ENCODE measurements around the gene CPLANE2.
"Not testable (repeated sequence)": the region's sequence is repeated elsewhere in the genome, so short reads cannot be mapped to it uniquely, and the experiment has no call there.

The CPLANE2 gene

GRCh38 chr1:16236511-16237342 is at the start of gene CPLANE2:
Gene CPLANE2 (minus strand): TSS chr1:16237183. CDS start chr1:16236742, 441 bp downstream.
- peak; percentile 95 to 97 for DNase-seq

- DNase-seq, result no peak
These were observed 49.1 kb upstream of the CPLANE2 start for GRCh38 chr1:16286122-16286521.

GRCh38 chr1:16281765-16282164 is 44.8 kb upstream of the CPLANE2 start:
- DNase-seq, result no peak

- no peak for DNase-seq
These were observed 42.2 kb upstream of the CPLANE2 start for GRCh38 chr1:16279186-16279585.

GRCh38 chr1:16276302-16277030 is 39.5 kb upstream of the CPLANE2 start:
- no peak for DNase-seq

- DNase-seq, result no peak
These were observed 38.6 kb upstream of the CPLANE2 start for GRCh38 chr1:16275591-16275990.

GRCh38 chr1:16267690-16268180 is 30.8 kb upstream of the CPLANE2 start:
- no peak for DNase-seq

GRCh38 chr1:16266411-16267118 is 29.6 kb upstream of the CPLANE2 start:
- DNase-seq, result no peak

GRCh38 chr1:16262067-16262466 is 25.1 kb upstream of the CPLANE2 start:
- no peak for DNase-seq

- DNase-seq, result no peak
These were observed 23.8 kb upstream of the CPLANE2 start for GRCh38 chr1:16260814-16261213.

- no peak for DNase-seq
These were observed 21.7 kb upstream of the CPLANE2 start for GRCh38 chr1:16258591-16259135.

- DNase-seq, result no peak
These were observed 21.0 kb upstream of the CPLANE2 start for GRCh38 chr1:16257968-16258367.

GRCh38 chr1:16257556-16257955 is 20.6 kb upstream of the CPLANE2 start:
- DNase-seq, result not testable (repeated sequence)

GRCh38 chr1:16256478-16256877 is 19.5 kb upstream of the CPLANE2 start:
- no peak for DNase-seq

- DNase-seq, result no peak
These were observed 17.4 kb upstream of the CPLANE2 start for GRCh38 chr1:16254263-16254928.

- DNase-seq, result no peak
These were observed 16.4 kb upstream of the CPLANE2 start for GRCh38 chr1:16253332-16253922.

- no peak for DNase-seq
These were observed 15.9 kb upstream of the CPLANE2 start for GRCh38 chr1:16252912-16253311.

- DNase-seq, result no peak
These were observed 14.4 kb upstream of the CPLANE2 start for GRCh38 chr1:16251381-16251780.

GRCh38 chr1:16250524-16251251 is 13.7 kb upstream of the CPLANE2 start:
- no peak for DNase-seq

- DNase-seq, result no peak
These were observed 12.7 kb upstream of the CPLANE2 start for GRCh38 chr1:16249596-16250241.

Measured in activated T-cell treated with anti-CD3 and anti-CD28 coated beads, Interleukin-2, amount 50 U/mL, for 48 hours (primary cell).